ENCODE measurements around the gene NKX6-2. TPM values are rescaled to one million over a fixed set of nuclear protein-coding genes. Genes with fewer than 3 reads are reported as not detected.

NKX6-2 gene
- total and polyA plus RNA-seq, 4 donors, result 0.07 to 7.1 TPM; not detected in 2

GRCh38 chr10:132787495-132788179, 1.7 kb upstream of the NKX6-2 start (continued):
- TF ChIP-seq GABPA (IDR thresholded peaks at IDR 0.05 in 1 of 2, conservative IDR thresholded peaks at IDR 0.05 in 1 of 2) (no peak), RAD21 (IDR thresholded peaks at IDR 0.05) (no peak), JUND (IDR thresholded peaks at IDR 0.05) (no peak), RXRA (IDR thresholded peaks at IDR 0.05) (no peak), SP1 (IDR thresholded peaks at IDR 0.05) (no peak)
- TF ChIP-seq, protein P1, sequence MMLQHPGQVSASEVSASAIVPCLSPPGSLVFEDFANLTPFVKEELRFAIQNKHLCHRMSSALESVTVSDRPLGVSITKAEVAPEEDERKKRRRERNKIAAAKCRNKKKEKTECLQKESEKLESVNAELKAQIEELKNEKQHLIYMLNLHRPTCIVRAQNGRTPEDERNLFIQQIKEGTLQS (IDR thresholded peaks at IDR 0.05), result no peak
- TF ChIP-seq, protein P2, sequence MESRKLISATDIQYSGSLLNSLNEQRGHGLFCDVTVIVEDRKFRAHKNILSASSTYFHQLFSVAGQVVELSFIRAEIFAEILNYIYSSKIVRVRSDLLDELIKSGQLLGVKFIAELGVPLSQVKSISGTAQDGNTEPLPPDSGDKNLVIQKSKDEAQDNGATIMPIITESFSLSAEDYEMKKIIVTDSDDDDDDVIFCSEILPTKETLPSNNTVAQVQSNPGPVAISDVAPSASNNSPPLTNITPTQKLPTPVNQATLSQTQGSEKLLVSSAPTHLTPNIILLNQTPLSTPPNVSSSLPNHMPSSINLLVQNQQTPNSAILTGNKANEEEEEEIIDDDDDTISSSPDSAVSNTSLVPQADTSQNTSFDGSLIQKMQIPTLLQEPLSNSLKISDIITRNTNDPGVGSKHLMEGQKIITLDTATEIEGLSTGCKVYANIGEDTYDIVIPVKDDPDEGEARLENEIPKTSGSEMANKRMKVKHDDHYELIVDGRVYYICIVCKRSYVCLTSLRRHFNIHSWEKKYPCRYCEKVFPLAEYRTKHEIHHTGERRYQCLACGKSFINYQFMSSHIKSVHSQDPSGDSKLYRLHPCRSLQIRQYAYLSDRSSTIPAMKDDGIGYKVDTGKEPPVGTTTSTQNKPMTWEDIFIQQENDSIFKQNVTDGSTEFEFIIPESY (IDR thresholded peaks at IDR 0.05), result no peak

- Histone ChIP-seq H3K4me3 (ENCODE audit: low read depth in 1 of 3, low read length in 3 of 3) (no peak overlapping the region), H3K27me3 (ENCODE audit: control insufficient read depth in 4 of 4, insufficient read depth in 4 of 4, low read length in 3 of 4) (peaks cover 0 to 54% (median 3%) of the 10 kb centered on the region in 4 donors), H3K36me3 (ENCODE audit: control insufficient read depth in 4 of 4, insufficient read depth in 3 of 4, low read depth in 1 of 4, low read length in 3 of 4) (peaks cover under 1 to 3% (median 2%) of the 10 kb centered on the region in 4 donors), H3K9ac (ENCODE audit: low read depth in 1 of 2, low read length in 2 of 2) (no peak overlapping the region), H3K27ac (ENCODE audit: low read depth in 1 of 2, low read length in 2 of 2) (no peak overlapping the region), H3K9me3 (ENCODE audit: control insufficient read depth in 4 of 4, low read length in 3 of 4) (peaks cover 0 to 10% (median 3%) of the 10 kb centered on the region in 4 donors), H3K4me1 (ENCODE audit: control insufficient read depth in 4 of 4, insufficient read depth in 4 of 4, low read length in 3 of 4) (peaks cover 2 to 22% (median 6%) of the 10 kb centered on the region in 4 donors)
- WGBS, result 4% methylated on average over 80 of the region's 80 CpGs
- TF ChIP-seq NR2F2 (IDR thresholded peaks at IDR 0.05) (no peak), GABPA (IDR thresholded peaks at IDR 0.05 in 1 of 2, conservative IDR thresholded peaks at IDR 0.05 in 1 of 2) (no peak), SP1 (IDR thresholded peaks at IDR 0.05) (no peak), TAF1 (conservative IDR thresholded peaks at IDR 0.05) (no peak), FOXA2 (IDR thresholded peaks at IDR 0.05) (no peak), EGR1 (IDR thresholded peaks at IDR 0.05; ENCODE audit: low read depth in 2 of 2) (no peak), YY1 (IDR thresholded peaks at IDR 0.05) (no peak), RAD21 (IDR thresholded peaks at IDR 0.05) (no peak), HNF4G (IDR thresholded peaks at IDR 0.05) (no peak), JUND (IDR thresholded peaks at IDR 0.05) (no peak), RXRA (IDR thresholded peaks at IDR 0.05) (no peak)
- TF ChIP-seq, protein P1 (IDR thresholded peaks at IDR 0.05), result no peak
- no peak for DNase-seq (ENCODE audit: low spot score)
Measured at GRCh38 chr10:132786884-132787494, 1.0 kb upstream of the NKX6-2 start.

GRCh38 chr10:132786476-132786883, 533 bp upstream of the NKX6-2 start:
- Histone ChIP-seq H3K9me3 (ENCODE audit: control insufficient read depth in 4 of 4, low read length in 3 of 4) (peaks cover 0 to 10% (median 3%) of the 10 kb centered on the region in 4 donors), H3K36me3 (ENCODE audit: control insufficient read depth in 4 of 4, insufficient read depth in 3 of 4, low read depth in 1 of 4, low read length in 3 of 4) (peaks cover 6 to 7% (median 6%) of the 10 kb centered on the region in 4 donors), H3K4me1 (ENCODE audit: control insufficient read depth in 4 of 4, insufficient read depth in 4 of 4, low read length in 3 of 4) (peaks cover 2 to 22% (median 6%) of the 10 kb centered on the region in 4 donors), H3K4me3 (ENCODE audit: low read depth in 1 of 3, low read length in 3 of 3) (no peak overlapping the region), H3K9ac (ENCODE audit: low read depth in 1 of 2, low read length in 2 of 2) (no peak overlapping the region), H3K27ac (ENCODE audit: low read depth in 1 of 2, low read length in 2 of 2) (no peak overlapping the region), H3K27me3 (ENCODE audit: control insufficient read depth in 4 of 4, insufficient read depth in 4 of 4, low read length in 3 of 4) (peaks cover 0 to 54% (median 3%) of the 10 kb centered on the region in 4 donors)
- 11% methylated on average over 58 of the region's 58 CpGs for WGBS
- no peak for DNase-seq (ENCODE audit: low spot score)
- TF ChIP-seq, protein P1 (IDR thresholded peaks at IDR 0.05), result no peak
- no peak for TF ChIP-seq EGR1 (IDR thresholded peaks at IDR 0.05; ENCODE audit: low read depth in 2 of 2)
- TF ChIP-seq, protein P3, sequence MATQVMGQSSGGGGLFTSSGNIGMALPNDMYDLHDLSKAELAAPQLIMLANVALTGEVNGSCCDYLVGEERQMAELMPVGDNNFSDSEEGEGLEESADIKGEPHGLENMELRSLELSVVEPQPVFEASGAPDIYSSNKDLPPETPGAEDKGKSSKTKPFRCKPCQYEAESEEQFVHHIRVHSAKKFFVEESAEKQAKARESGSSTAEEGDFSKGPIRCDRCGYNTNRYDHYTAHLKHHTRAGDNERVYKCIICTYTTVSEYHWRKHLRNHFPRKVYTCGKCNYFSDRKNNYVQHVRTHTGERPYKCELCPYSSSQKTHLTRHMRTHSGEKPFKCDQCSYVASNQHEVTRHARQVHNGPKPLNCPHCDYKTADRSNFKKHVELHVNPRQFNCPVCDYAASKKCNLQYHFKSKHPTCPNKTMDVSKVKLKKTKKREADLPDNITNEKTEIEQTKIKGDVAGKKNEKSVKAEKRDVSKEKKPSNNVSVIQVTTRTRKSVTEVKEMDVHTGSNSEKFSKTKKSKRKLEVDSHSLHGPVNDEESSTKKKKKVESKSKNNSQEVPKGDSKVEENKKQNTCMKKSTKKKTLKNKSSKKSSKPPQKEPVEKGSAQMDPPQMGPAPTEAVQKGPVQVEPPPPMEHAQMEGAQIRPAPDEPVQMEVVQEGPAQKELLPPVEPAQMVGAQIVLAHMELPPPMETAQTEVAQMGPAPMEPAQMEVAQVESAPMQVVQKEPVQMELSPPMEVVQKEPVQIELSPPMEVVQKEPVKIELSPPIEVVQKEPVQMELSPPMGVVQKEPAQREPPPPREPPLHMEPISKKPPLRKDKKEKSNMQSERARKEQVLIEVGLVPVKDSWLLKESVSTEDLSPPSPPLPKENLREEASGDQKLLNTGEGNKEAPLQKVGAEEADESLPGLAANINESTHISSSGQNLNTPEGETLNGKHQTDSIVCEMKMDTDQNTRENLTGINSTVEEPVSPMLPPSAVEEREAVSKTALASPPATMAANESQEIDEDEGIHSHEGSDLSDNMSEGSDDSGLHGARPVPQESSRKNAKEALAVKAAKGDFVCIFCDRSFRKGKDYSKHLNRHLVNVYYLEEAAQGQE (IDR thresholded peaks at IDR 0.05), result no peak
- TF ChIP-seq SP1 (IDR thresholded peaks at IDR 0.05), result no peak
- TF ChIP-seq GABPA (IDR thresholded peaks at IDR 0.05 in 1 of 2, conservative IDR thresholded peaks at IDR 0.05 in 1 of 2), result no peak
- TF ChIP-seq RXRA (IDR thresholded peaks at IDR 0.05), result no peak
- no peak for TF ChIP-seq JUND (IDR thresholded peaks at IDR 0.05)
- TF ChIP-seq HNF4A (conservative IDR thresholded peaks at IDR 0.05), result no peak
- no peak for TF ChIP-seq NR2F2 (IDR thresholded peaks at IDR 0.05)
- no peak for TF ChIP-seq CTCF (IDR thresholded peaks at IDR 0.05; ENCODE audit: low read depth, low read length, missing input control)
- no peak for TF ChIP-seq FOXA1 (IDR thresholded peaks at IDR 0.05)
- TF ChIP-seq, protein P4, sequence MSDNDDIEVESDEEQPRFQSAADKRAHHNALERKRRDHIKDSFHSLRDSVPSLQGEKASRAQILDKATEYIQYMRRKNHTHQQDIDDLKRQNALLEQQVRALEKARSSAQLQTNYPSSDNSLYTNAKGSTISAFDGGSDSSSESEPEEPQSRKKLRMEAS (IDR thresholded peaks at IDR 0.05), result no peak
- no peak for TF ChIP-seq HNF4G (IDR thresholded peaks at IDR 0.05)
